HUES6 (cell line): ENCODE data around the gene ZDHHC18.

ENCODE experiments used
- H3K27ac ChIP-seq: 2 replicates; pipeline ENCODE4 v1.7.0; 2013; ENCODE audit warnings: low read depth, mild to moderate bottlenecking, low read length, inconsistent platforms
- H3K27me3 ChIP-seq: 2 replicates; pipeline ENCODE4 v1.6.1; 2013; ENCODE audit warnings: low read length; ENCODE audit not compliant: control insufficient read depth, insufficient read depth
- H3K36me3 ChIP-seq: 2 replicates; pipeline ENCODE4 v1.6.1; 2013; ENCODE audit warnings: low read length; ENCODE audit not compliant: control insufficient read depth, insufficient read depth
- H3K4me1 ChIP-seq: 2 replicates; pipeline ENCODE4 v1.6.1; 2013; ENCODE audit warnings: low read length; ENCODE audit not compliant: control insufficient read depth, insufficient read depth
- H3K4me3 ChIP-seq: 2 replicates; pipeline ENCODE4 v1.5.1; 2013; ENCODE audit warnings: low read depth, low read length
- H3K9ac ChIP-seq: one replicate; pipeline ENCODE4 v1.6.1; 2013; ENCODE audit warnings: mild to moderate bottlenecking, low read length
- H3K9me3 ChIP-seq: 2 replicates; pipeline ENCODE4 v1.6.1; 2013; ENCODE audit warnings: low read depth, low read length; ENCODE audit not compliant: control insufficient read depth, insufficient read depth

The ZDHHC18 gene

DNA sequence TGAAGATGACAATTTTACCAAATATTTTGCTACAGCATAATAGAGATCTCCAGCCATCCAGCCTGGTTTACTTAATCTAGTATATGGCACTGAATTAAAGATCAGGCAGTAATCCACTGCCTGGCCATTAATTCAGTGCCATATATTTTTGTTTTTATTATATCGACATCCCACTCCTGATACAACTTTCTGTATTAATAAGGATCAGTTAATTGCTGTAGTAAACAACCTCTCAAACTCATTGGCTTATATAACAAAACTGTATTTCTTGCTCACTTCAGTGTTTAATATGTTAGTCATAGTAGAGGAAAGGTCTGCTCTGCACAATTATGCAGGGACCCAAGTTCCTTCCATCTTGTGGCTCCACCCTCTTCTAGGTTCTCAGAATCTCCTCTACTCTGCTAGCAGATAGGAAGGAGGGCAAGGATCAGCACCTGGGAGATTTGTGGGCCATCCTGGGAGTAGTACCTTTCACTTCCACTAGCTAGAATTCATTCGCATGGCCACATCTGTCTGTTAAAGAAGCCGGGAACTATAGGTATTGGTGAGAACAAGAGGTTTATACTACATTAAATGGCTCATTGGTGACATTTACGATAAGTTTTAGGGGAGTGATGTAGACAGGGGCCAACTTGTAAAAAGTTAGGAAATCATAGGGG, 3.6 kb upstream of the ZDHHC18 start:
- Histone ChIP-seq H3K27ac (no peak overlapping the region), H3K9me3 (no peaks in the 10 kb centered on the region), H3K4me1 (peaks cover 14% of the 10 kb centered on the region), H3K4me3 (no peak overlapping the region), H3K9ac (no peak overlapping the region), H3K27me3 (no peaks in the 10 kb centered on the region), H3K36me3 (no peaks in the 10 kb centered on the region)

DNA sequence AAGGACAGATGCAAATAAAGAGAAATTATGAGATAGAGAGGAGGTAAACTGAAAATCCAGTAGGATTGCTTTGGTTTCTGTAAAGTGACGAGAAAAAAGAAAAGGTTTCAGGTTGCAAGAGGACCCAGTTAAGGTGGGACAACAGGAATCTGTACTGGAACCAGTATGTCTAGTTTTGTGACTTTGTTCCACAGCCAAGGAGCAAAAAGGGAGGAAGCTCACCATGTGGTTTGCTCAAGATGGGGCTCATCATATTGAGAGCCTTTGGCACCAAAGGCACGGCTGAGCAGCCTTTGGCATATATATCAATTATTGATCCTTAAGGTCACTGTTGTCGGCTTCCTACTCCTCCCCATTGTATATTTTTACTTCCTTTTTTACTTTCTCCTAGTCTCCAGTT, 1.8 kb upstream of the ZDHHC18 start:
- H3K27ac ChIP-seq, result no peak overlapping the region
- no peaks in the 10 kb centered on the region for H3K27me3 ChIP-seq
- peaks cover 6% of the 10 kb centered on the region for H3K36me3 ChIP-seq
- H3K4me3 ChIP-seq, result no peak overlapping the region
- no peak overlapping the region for H3K9ac ChIP-seq
- H3K9me3 ChIP-seq, result no peaks in the 10 kb centered on the region
- peaks cover 19% of the 10 kb centered on the region for H3K4me1 ChIP-seq

GRCh38 chr1:26827106-26827604, 667 bp downstream of the ZDHHC18 start:
- H3K27me3 ChIP-seq, result no peaks in the 10 kb centered on the region
- H3K9ac ChIP-seq, result peak overlapping the region; percentile 50
- H3K4me1 ChIP-seq, result peaks cover 19% of the 10 kb centered on the region
- no peaks in the 10 kb centered on the region for H3K9me3 ChIP-seq
- no peak overlapping the region for H3K27ac ChIP-seq
- H3K36me3 ChIP-seq, result peaks cover 25% of the 10 kb centered on the region
- H3K4me3 ChIP-seq, result peak overlapping the region; percentile 70

DNA sequence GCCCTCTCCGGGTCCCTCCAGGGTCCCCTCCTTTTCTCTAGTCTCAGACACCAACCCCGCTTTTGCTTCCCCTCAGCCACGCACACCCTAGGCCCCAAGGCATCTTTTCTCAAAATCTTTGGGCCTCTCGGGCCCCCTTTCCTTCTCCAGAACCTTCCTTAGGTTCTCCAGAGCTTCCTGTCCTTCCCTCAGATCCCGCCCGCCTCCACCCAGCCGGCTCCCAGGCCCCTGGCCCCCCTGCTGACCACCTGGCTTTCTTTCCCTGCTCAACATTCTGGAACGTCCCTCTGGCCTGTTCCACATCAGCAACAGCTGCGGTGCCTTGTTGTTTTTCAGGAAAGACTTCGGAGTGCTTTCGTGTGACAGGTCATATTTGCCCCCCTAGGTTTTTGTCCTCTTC, 1.2 kb downstream of the ZDHHC18 start:
- Histone ChIP-seq H3K27me3 (no peaks in the 10 kb centered on the region), H3K27ac (no peak overlapping the region), H3K9ac (peak overlapping the region; percentile 17), H3K4me1 (peaks cover 19% of the 10 kb centered on the region), H3K4me3 (peak overlapping the region; percentile 70), H3K36me3 (peaks cover 30% of the 10 kb centered on the region), H3K9me3 (no peaks in the 10 kb centered on the region)

DNA sequence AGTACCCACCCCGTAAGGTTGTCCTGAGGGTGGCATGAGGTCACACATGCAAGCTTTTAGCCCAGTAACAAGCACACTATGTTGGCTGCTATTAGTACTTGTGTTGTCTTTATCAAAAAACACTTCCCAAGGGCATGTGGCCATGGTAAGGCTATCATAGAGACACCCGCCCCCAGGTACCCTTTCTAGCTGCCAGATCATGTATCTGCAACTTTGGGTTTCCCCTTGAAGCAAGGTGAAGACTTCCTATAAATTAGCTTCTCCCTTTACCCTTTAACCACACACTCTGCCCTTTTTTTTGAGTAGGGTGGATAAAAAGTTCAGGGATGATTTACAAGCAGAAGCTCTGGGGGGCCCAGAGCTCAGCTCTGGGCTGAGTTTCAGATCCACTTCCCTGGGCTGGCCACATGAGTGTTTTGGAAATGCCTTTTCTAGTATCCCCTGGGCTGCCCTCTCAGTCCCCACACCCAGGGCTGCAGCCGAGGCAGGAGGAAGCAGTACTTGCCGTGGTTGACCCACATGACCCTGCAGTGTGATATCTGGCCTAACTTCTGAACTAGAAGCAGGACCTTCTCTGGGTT, 2.0 kb downstream of the ZDHHC18 start:
- peaks cover 38% of the 10 kb centered on the region for H3K36me3 ChIP-seq
- no peak overlapping the region for H3K9ac ChIP-seq
- no peak overlapping the region for H3K4me3 ChIP-seq
- H3K9me3 ChIP-seq, result no peaks in the 10 kb centered on the region
- no peak overlapping the region for H3K27ac ChIP-seq
- H3K4me1 ChIP-seq, result peaks cover 19% of the 10 kb centered on the region
- H3K27me3 ChIP-seq, result no peaks in the 10 kb centered on the region

DNA sequence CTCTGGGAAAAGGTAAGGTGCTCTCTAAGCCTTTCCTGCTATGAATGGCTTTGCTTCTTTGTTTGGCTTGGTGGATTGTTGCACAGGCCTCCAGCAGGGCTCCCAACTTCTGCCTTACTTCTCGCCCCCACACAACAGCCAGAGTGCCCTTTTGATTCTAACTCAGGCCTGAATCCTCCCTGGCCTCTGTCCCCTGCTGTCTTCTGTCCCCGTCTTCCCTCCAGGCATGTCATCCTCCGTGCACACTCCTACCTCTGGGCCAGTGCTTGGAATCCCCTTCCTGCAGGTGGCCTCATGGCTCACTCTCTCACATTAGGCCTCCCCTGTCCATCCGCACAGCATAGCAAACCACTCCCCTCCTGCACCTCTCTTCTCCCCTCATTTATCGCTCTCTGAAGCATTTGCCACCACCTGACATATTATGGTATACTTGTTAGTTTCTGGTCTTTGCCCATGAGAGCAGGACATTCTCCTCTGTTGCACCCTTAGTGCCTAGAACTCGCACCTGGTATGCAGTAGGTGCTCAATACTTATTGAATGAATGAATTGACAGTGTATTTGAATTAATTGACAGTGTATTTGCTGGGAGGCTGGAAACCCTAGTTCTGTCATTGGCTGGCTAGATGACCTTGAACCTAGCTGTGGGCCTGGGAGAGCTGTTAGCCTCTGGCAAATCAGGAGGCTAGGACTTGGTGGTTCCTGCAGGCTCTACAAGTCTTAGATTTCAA, 2.9 kb downstream of the ZDHHC18 start:
- Histone ChIP-seq H3K27me3 (no peaks in the 10 kb centered on the region), H3K4me1 (peaks cover 19% of the 10 kb centered on the region), H3K36me3 (peaks cover 47% of the 10 kb centered on the region), H3K4me3 (no peak overlapping the region), H3K9ac (no peak overlapping the region), H3K27ac (no peak overlapping the region), H3K9me3 (no peaks in the 10 kb centered on the region)

DNA sequence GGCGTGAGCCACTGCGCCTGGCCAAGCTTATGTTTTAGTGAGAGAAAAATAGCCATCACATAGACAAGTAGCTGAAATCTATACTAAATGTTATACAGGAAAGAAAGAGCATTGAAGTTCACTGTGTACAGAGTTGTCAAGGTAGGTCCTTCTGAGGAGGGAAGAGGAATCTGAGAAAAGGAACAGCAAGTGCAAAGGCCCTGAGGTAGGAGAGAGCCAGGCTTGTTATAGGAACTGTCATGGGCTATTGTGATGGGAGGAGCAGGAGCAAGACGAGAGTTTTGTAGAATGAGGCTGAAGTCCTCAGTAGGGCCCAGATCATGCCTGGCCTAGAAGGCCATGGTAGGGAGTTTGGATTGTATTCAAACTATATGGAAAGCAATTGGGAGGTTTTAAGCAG, 4.6 kb downstream of the ZDHHC18 start:
- H3K27me3 ChIP-seq, result no peaks in the 10 kb centered on the region
- peaks cover 15% of the 10 kb centered on the region for H3K4me1 ChIP-seq
- H3K27ac ChIP-seq, result no peak overlapping the region
- no peak overlapping the region for H3K4me3 ChIP-seq
- peaks cover 60% of the 10 kb centered on the region for H3K36me3 ChIP-seq
- H3K9me3 ChIP-seq, result no peaks in the 10 kb centered on the region
- H3K9ac ChIP-seq, result no peak overlapping the region

- H3K9me3 ChIP-seq, result no peaks in the 10 kb centered on the region
- H3K27me3 ChIP-seq, result no peaks in the 10 kb centered on the region
- H3K36me3 ChIP-seq, result peaks cover 63% of the 10 kb centered on the region
- H3K27ac ChIP-seq, result no peak overlapping the region
- H3K9ac ChIP-seq, result peak overlapping the region; percentile 22
- H3K4me3 ChIP-seq, result no peak overlapping the region
- peaks cover 12% of the 10 kb centered on the region; the same call in 1 of the 2 replicates for H3K4me1 ChIP-seq
Observed at GRCh38 chr1:26831546-26832248, 5.2 kb downstream of the ZDHHC18 start.

GRCh38 chr1:26832249-26832960, 5.9 kb downstream of the ZDHHC18 start:
- Histone ChIP-seq H3K4me3 (no peak overlapping the region), H3K9ac (peak overlapping the region; percentile 22), H3K36me3 (peaks cover 63% of the 10 kb centered on the region), H3K27ac (no peak overlapping the region), H3K9me3 (no peaks in the 10 kb centered on the region), H3K27me3 (no peaks in the 10 kb centered on the region), H3K4me1 (peaks cover 10% of the 10 kb centered on the region; the same call in 1 of the 2 replicates)
